SK-N-MC (cell line): ENCODE results near the gene C19orf44.

Source experiments
- EZH2 ChIP-seq: fragments of 200-600 bp; sonication (generic); IDR thresholded peaks from one replicate; pipeline ENCODE4 v1.6.1; 2017; ENCODE audit warnings: antibody characterized with exemption
- POLR2AphosphoS5 ChIP-seq: IDR thresholded peaks from 2 replicates; pipeline ENCODE4 v1.6.1; 2012; ENCODE audit warnings: mild to moderate bottlenecking, low read depth, low read length, borderline replicate concordance

GRCh38 chr19:16476401-16476800 lies 19.8 kb upstream of the C19orf44 start:
- no peak for TF ChIP-seq EZH2
- TF ChIP-seq POLR2AphosphoS5, result no peak
